D721Med (cell line): ENCODE results near the gene LDAF1.
"Not testable (repeated sequence)": the region's sequence is repeated elsewhere in the genome, so short reads cannot be mapped to it uniquely, and the experiment has no call there.

Source experiments
- DNase-seq: peaks from one replicate; pipeline ENCODE4 v3.0.0; 2011; ENCODE audit warnings: low spot score; ENCODE audit not compliant: insufficient read length
- FAIRE-seq: peaks from 2 replicates; lab custom pipeline; 2011; peaks lifted over from hg19 to GRCh38; lab: Jason Lieb, UNC
- TF ChIP-seq, protein P1 (sequence below): IDR thresholded peaks from 2 replicates; pipeline ENCODE4 v1.5.1; 2012; ENCODE audit warnings: mild to moderate bottlenecking, control low read depth; ENCODE audit not compliant: insufficient read depth; ENCODE audit errors: missing control alignments

Gene LDAF1

DNA sequence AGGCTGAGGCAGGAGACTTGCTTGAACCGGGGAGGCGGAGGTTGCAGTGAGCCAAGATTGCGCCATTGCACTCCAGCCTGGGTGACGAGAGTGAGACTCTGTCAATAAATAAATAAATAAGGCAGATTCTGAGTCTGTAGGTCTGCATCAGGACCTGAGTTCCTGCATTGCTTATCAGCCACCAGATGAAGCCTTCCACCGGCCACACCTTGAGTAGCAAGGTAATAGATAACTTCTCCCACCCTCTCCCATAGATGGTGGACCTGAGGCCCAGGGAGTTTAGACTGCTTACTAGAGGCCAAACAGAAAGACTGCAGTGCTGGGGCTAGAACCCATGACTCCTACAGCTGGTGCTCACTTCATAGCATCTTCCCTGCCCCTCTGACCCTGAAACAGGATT lies 30.8 kb downstream of the LDAF1 start:
- FAIRE-seq, result no peak
- TF ChIP-seq, protein P1, sequence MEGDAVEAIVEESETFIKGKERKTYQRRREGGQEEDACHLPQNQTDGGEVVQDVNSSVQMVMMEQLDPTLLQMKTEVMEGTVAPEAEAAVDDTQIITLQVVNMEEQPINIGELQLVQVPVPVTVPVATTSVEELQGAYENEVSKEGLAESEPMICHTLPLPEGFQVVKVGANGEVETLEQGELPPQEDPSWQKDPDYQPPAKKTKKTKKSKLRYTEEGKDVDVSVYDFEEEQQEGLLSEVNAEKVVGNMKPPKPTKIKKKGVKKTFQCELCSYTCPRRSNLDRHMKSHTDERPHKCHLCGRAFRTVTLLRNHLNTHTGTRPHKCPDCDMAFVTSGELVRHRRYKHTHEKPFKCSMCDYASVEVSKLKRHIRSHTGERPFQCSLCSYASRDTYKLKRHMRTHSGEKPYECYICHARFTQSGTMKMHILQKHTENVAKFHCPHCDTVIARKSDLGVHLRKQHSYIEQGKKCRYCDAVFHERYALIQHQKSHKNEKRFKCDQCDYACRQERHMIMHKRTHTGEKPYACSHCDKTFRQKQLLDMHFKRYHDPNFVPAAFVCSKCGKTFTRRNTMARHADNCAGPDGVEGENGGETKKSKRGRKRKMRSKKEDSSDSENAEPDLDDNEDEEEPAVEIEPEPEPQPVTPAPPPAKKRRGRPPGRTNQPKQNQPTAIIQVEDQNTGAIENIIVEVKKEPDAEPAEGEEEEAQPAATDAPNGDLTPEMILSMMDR, result no peak
- no peak for DNase-seq

DNA sequence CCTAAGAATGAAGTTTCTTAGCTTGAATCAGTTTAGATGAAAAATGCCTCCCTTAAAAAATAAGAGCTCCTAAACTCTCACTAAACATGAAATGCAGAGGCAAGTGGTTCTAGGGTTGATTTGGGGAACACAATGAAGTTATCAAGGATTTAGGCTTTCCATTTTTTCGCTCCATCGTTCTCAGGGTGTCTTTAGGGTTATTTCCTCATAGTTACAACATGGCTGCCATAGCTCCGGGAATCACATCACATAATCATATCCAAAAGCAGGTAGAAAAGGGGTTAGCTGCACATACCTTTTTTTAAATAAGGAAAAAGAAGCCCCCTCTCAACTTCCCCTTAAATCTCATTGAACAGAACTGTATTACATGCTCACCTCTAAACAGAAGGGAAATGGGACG lies 31.5 kb downstream of the LDAF1 start:
- TF ChIP-seq, protein P1, result no peak
- DNase-seq (no peak), FAIRE-seq (no peak)

DNA sequence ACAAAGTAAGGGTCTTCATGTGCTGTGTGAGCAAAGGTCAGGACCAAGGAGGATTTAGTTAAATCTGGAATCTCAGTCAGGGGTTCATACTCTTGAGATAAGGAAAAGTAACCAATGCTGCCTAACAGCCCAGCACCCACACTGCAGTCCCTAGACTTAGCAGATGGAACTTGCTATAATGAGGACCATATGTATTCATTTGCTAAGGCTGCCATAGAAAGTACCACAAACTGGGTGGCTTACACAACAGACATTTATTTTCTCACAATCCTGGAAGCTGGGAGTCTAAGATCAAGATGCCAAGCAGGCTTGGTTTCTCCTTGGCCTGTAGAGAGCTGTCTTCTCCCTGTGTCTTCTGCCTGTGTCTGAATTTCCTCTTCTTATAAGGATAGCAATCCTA lies 32.1 kb downstream of the LDAF1 start:
- TF ChIP-seq, protein P1, result no peak
- DNase-seq (no peak), FAIRE-seq (no peak)

DNA sequence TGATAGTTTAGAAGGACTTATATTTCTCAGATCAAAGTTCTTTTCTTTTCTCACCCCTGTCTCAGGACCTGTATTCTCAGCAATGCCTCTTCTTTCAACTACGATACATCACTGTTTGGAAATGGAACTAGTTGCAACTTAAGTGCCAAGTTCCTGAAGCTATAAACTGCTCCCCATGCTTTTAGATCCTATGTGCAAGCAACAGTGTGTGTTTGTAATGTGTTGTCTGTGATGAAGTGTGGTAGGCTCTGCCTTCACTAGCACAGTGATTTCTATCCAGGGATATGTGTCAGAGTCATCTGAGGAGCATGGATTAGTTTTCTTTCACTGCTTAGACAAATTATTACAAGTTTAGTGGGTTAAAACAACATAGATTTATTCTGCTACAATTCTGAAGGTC lies 34.5 kb downstream of the LDAF1 start:
- TF ChIP-seq, protein P1, result no peak
- DNase-seq, result no peak
- no peak for FAIRE-seq

DNA sequence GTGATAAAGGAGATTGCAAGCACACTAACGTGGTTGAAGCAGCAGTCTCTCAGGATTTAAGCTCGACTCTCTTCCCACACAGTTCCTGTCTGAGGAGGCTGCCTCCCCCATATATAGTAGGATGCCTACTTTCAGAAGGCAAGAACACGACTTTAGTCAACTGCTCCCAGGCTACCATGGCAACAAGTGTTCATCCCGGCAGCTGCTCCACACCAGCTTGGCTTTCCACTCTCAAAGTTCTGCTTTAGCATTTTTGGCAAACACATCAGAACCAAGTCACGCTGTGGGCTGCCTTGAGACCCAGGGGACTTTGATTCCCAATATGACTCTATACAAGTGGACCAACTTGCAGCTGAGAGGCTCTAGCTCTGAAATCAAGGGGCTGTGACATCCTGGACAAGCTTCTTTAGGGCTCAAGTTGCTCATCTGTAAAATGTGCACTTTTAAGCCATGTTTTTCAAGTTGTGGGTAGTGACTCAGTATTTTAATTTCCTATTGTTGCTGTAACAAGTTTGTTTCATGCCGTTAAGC lies 36.4 kb downstream of the LDAF1 start:
- TF ChIP-seq, protein P1, result no peak
- no peak for DNase-seq
- FAIRE-seq, result no peak

DNA sequence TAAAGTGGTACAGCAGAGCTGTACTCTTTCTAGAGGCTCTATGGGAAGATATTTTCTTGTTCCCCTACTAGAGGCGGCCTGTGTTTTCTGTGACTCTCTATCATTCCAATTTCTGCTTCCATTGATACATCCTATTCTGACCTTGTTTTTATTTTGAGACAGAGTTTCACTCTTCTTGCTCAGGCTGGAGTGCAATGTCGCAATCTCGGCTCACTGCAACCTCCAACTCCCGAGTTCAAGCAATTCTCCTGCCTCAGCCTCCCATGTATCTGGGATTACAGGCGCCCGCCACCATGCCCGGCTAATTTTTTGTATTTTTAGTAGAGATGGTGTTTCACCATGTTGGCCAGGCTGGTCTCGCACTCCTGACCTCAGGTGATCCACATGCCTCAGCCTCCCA lies 36.9 kb downstream of the LDAF1 start:
- not testable (repeated sequence) for FAIRE-seq, DNase-seq

DNA sequence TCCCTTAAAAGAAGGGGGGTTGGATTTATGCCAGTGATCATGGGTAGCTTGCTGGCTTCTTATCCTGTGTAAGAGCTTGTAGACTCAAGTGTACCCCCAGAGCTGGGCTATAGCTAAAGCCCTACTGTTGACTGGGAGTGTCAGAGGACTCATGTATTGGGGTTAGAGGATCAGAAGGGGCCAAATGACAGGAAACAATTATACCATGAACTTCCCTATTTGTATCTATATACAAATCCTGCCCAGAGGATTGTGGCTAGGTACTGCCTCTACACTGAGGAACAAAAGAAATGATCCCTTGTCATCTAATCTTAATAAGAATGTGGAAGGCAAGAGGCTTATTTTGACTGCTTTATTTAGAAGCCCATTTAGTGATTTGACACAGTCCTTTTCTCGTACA lies 38.6 kb downstream of the LDAF1 start:
- no peak for DNase-seq
- FAIRE-seq, result no peak
- TF ChIP-seq, protein P1, result no peak

DNA sequence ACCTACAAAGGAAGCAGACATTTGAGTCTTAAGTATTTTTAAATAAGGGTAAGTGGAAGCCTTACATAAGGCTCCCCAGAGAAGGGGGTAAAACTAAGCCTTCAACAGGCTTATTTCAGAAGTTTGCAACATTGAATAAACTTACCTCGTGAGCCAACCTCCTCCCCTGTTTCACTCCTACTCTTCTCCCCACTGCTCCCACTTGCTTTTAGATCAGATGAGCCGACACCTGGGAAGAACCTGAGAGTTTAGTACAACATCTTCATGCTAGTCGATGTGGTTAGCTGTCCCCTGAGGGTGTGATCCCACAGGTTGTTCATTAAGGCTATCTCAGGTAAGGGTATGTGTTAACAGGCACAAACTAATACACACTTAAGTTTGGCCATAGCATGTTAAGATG lies 39.1 kb downstream of the LDAF1 start:
- DNase-seq (no peak), FAIRE-seq (no peak)
- TF ChIP-seq, protein P1, result no peak
